ENCODE measurements around the gene KRT40.

Gene KRT40

GRCh38 chr17:40993839-40994238 lies 9.7 kb upstream of the KRT40 start, which contains the start of gene KRTAP3-3:
Gene KRTAP3-3 (minus strand): TSS chr17:40994164. CDS start chr17:40994097, 67 bp downstream.
- Histone ChIP-seq H3K36me3 (ENCODE audit: control insufficient read depth in 1 of 2, insufficient read depth in 2 of 2, low read depth in 1 of 2, low read length in 2 of 2) (no peaks in the 10 kb centered on the region), H2AK5ac (ENCODE audit: low read length, severe bottlenecking) (no peak within 1 kb of the TSS), H3K4me1 (ENCODE audit: control insufficient read depth, insufficient read depth, low read depth, low read length) (peaks cover 2% of the 10 kb centered on the region), H4K8ac (ENCODE audit: low read length) (no peak within 1 kb of the TSS), H3K4ac (ENCODE audit: low read depth in 1 of 2, low read length in 2 of 2) (no peak within 1 kb of the TSS), H2AFZ (ENCODE audit: low read depth, low read length) (no peak within 1 kb of the TSS), H3K27me3 (ENCODE audit: control insufficient read depth in 1 of 2, insufficient read depth in 1 of 2, low read length in 2 of 2) (no peaks in the 10 kb centered on the region), H4K91ac (ENCODE audit: low read length) (no peak within 1 kb of the TSS), H3K9me3 (ENCODE audit: control insufficient read depth, low read length) (no peaks in the 10 kb centered on the region), H3K14ac (ENCODE audit: low read length in 2 of 2) (no peak within 1 kb of the TSS), H3K9ac (ENCODE audit: low read length) (no peak within 1 kb of the TSS), H2BK120ac (ENCODE audit: low read depth, low read length) (no peak within 1 kb of the TSS), H2BK5ac (ENCODE audit: low read depth, low read length, poor library complexity, severe bottlenecking) (no peak within 1 kb of the TSS), H2BK12ac (ENCODE audit: low read length in 2 of 2) (no peak within 1 kb of the TSS), H3K27ac (ENCODE audit: low read length, poor library complexity, severe bottlenecking) (no peak within 1 kb of the TSS), H3K4me3 (ENCODE audit: insufficient read depth in 1 of 2, low read depth in 1 of 2, low read length in 2 of 2) (no peak within 1 kb of the TSS), H3K79me1 (replicated peaks; ENCODE audit: low read length, poor library complexity, severe bottlenecking) (no peaks in the 10 kb centered on the region), H3K23ac (ENCODE audit: low read length in 2 of 2) (no peak within 1 kb of the TSS), H2BK15ac (ENCODE audit: low read depth, poor library complexity, severe bottlenecking) (no peak within 1 kb of the TSS), H3K18ac (ENCODE audit: low read depth in 1 of 2, low read length in 2 of 2) (no peak within 1 kb of the TSS), H3K4me2 (ENCODE audit: low read length, poor library complexity, severe bottlenecking) (no peak within 1 kb of the TSS)
- WGBS, result 19% methylated on average over 4 of the region's 4 CpGs
- no peak for DNase-seq

GRCh38 chr17:40993084-40993483 lies 9.0 kb upstream of the KRT40 start:
- Histone ChIP-seq H3K4me1 (ENCODE audit: control insufficient read depth, insufficient read depth, low read depth, low read length) (peaks cover 2% of the 10 kb centered on the region), H3K79me1 (replicated peaks; ENCODE audit: low read length, poor library complexity, severe bottlenecking) (no peaks in the 10 kb centered on the region), H3K27me3 (ENCODE audit: control insufficient read depth in 1 of 2, insufficient read depth in 1 of 2, low read length in 2 of 2) (no peaks in the 10 kb centered on the region), H3K4me3 (ENCODE audit: insufficient read depth in 1 of 2, low read depth in 1 of 2, low read length in 2 of 2) (no peak overlapping the region), H2BK15ac (ENCODE audit: low read depth, poor library complexity, severe bottlenecking) (no peak overlapping the region), H2AK5ac (ENCODE audit: low read length, severe bottlenecking) (no peak overlapping the region), H3K9ac (ENCODE audit: low read length) (no peak overlapping the region), H3K4ac (ENCODE audit: low read depth in 1 of 2, low read length in 2 of 2) (no peak overlapping the region), H2BK120ac (ENCODE audit: low read depth, low read length) (no peak overlapping the region), H4K91ac (ENCODE audit: low read length) (no peak overlapping the region), H3K23ac (ENCODE audit: low read length in 2 of 2) (no peak overlapping the region), H3K36me3 (ENCODE audit: control insufficient read depth in 1 of 2, insufficient read depth in 2 of 2, low read depth in 1 of 2, low read length in 2 of 2) (no peaks in the 10 kb centered on the region), H3K18ac (ENCODE audit: low read depth in 1 of 2, low read length in 2 of 2) (no peak overlapping the region), H2BK5ac (ENCODE audit: low read depth, low read length, poor library complexity, severe bottlenecking) (no peak overlapping the region), H2BK12ac (ENCODE audit: low read length in 2 of 2) (no peak overlapping the region), H3K4me2 (ENCODE audit: low read length, poor library complexity, severe bottlenecking) (no peak overlapping the region), H4K8ac (ENCODE audit: low read length) (no peak overlapping the region), H3K9me3 (ENCODE audit: control insufficient read depth, low read length) (no peaks in the 10 kb centered on the region), H2AFZ (ENCODE audit: low read depth, low read length) (no peak overlapping the region), H3K27ac (ENCODE audit: low read length, poor library complexity, severe bottlenecking) (no peak overlapping the region), H3K14ac (ENCODE audit: low read length in 2 of 2) (no peak overlapping the region)
- WGBS, result 100% methylated on average over 1 of the region's 2 CpGs
- DNase-seq, result no peak

- no peak overlapping the region for H3K4ac ChIP-seq (ENCODE audit: low read depth in 1 of 2, low read length in 2 of 2)
- H3K36me3 ChIP-seq (ENCODE audit: control insufficient read depth in 1 of 2, insufficient read depth in 2 of 2, low read depth in 1 of 2, low read length in 2 of 2), result no peaks in the 10 kb centered on the region
- no peak overlapping the region for H4K8ac ChIP-seq (ENCODE audit: low read length)
- no peaks in the 10 kb centered on the region for H3K79me1 ChIP-seq (replicated peaks; ENCODE audit: low read length, poor library complexity, severe bottlenecking)
- no peak overlapping the region for H2BK12ac ChIP-seq (ENCODE audit: low read length in 2 of 2)
- no peak overlapping the region for H3K4me2 ChIP-seq (ENCODE audit: low read length, poor library complexity, severe bottlenecking)
- no peak overlapping the region for H3K23ac ChIP-seq (ENCODE audit: low read length in 2 of 2)
- no peak overlapping the region for H3K9ac ChIP-seq (ENCODE audit: low read length)
- H3K4me1 ChIP-seq (ENCODE audit: control insufficient read depth, insufficient read depth, low read depth, low read length), result peaks cover 2% of the 10 kb centered on the region
- H3K4me3 ChIP-seq (ENCODE audit: insufficient read depth in 1 of 2, low read depth in 1 of 2, low read length in 2 of 2), result no peak overlapping the region
- H3K9me3 ChIP-seq (ENCODE audit: control insufficient read depth, low read length), result no peaks in the 10 kb centered on the region
- no peak overlapping the region for H2BK5ac ChIP-seq (ENCODE audit: low read depth, low read length, poor library complexity, severe bottlenecking)
- H4K91ac ChIP-seq (ENCODE audit: low read length), result no peak overlapping the region
- no peaks in the 10 kb centered on the region for H3K27me3 ChIP-seq (ENCODE audit: control insufficient read depth in 1 of 2, insufficient read depth in 1 of 2, low read length in 2 of 2)
- H3K18ac ChIP-seq (ENCODE audit: low read depth in 1 of 2, low read length in 2 of 2), result no peak overlapping the region
- no peak overlapping the region for H2AFZ ChIP-seq (ENCODE audit: low read depth, low read length)
- DNase-seq, result no peak
- WGBS, result 81% methylated on average over 1 of the region's 3 CpGs
- H2AK5ac ChIP-seq (ENCODE audit: low read length, severe bottlenecking), result no peak overlapping the region
- H2BK120ac ChIP-seq (ENCODE audit: low read depth, low read length), result no peak overlapping the region
- H3K27ac ChIP-seq (ENCODE audit: low read length, poor library complexity, severe bottlenecking), result no peak overlapping the region
- no peak overlapping the region for H3K14ac ChIP-seq (ENCODE audit: low read length in 2 of 2)
- H2BK15ac ChIP-seq (ENCODE audit: low read depth, poor library complexity, severe bottlenecking), result no peak overlapping the region
Measured at GRCh38 chr17:40992666-40993065, 8.5 kb upstream of the KRT40 start.

GRCh38 chr17:40986920-40987319 lies 2.8 kb upstream of the KRT40 start:
- WGBS, result 63% methylated on average over 8 of the region's 8 CpGs

More at GRCh38 chr17:40986920-40987319, 2.8 kb upstream of the KRT40 start:
- H4K91ac ChIP-seq (ENCODE audit: low read length), result no peak overlapping the region
- H3K4ac ChIP-seq (ENCODE audit: low read depth in 1 of 2, low read length in 2 of 2), result no peak overlapping the region
- H3K4me2 ChIP-seq (ENCODE audit: low read length, poor library complexity, severe bottlenecking), result no peak overlapping the region
- H2BK5ac ChIP-seq (ENCODE audit: low read depth, low read length, poor library complexity, severe bottlenecking), result no peak overlapping the region
- H4K8ac ChIP-seq (ENCODE audit: low read length), result no peak overlapping the region
- no peak overlapping the region for H2BK15ac ChIP-seq (ENCODE audit: low read depth, poor library complexity, severe bottlenecking)
- H3K79me1 ChIP-seq (replicated peaks; ENCODE audit: low read length, poor library complexity, severe bottlenecking), result no peaks in the 10 kb centered on the region
- H2BK120ac ChIP-seq (ENCODE audit: low read depth, low read length), result no peak overlapping the region
- H3K9me3 ChIP-seq (ENCODE audit: control insufficient read depth, low read length), result no peaks in the 10 kb centered on the region
- H3K27ac ChIP-seq (ENCODE audit: low read length, poor library complexity, severe bottlenecking), result no peak overlapping the region
- no peak overlapping the region for H3K9ac ChIP-seq (ENCODE audit: low read length)
- no peak overlapping the region for H3K23ac ChIP-seq (ENCODE audit: low read length in 2 of 2)
- no peak overlapping the region for H3K14ac ChIP-seq (ENCODE audit: low read length in 2 of 2)
- no peak overlapping the region for H3K4me3 ChIP-seq (ENCODE audit: insufficient read depth in 1 of 2, low read depth in 1 of 2, low read length in 2 of 2)
- H3K36me3 ChIP-seq (ENCODE audit: control insufficient read depth in 1 of 2, insufficient read depth in 2 of 2, low read depth in 1 of 2, low read length in 2 of 2), result no peaks in the 10 kb centered on the region
- no peak overlapping the region for H2AK5ac ChIP-seq (ENCODE audit: low read length, severe bottlenecking)
- no peak overlapping the region for H2BK12ac ChIP-seq (ENCODE audit: low read length in 2 of 2)
- no peak for DNase-seq
- peak overlapping the region; percentile 5 for H2AFZ ChIP-seq (ENCODE audit: low read depth, low read length)
- H3K18ac ChIP-seq (ENCODE audit: low read depth in 1 of 2, low read length in 2 of 2), result no peak overlapping the region
- no peaks in the 10 kb centered on the region for H3K27me3 ChIP-seq (ENCODE audit: control insufficient read depth in 1 of 2, insufficient read depth in 1 of 2, low read length in 2 of 2)
- no peaks in the 10 kb centered on the region for H3K4me1 ChIP-seq (ENCODE audit: control insufficient read depth, insufficient read depth, low read depth, low read length)
